AG09319 (cell line): ENCODE data around the gene MAST3.
"Not testable (repeated sequence)": the region's sequence is repeated elsewhere in the genome, so short reads cannot be mapped to it uniquely, and the experiment has no call there.

Experiments
- DNase-seq: peaks from one replicate; pipeline ENCODE4 v3.0.0-alpha.2; 2010; ENCODE audit warnings: low read depth; ENCODE audit errors: extremely low read depth
- CTCF ChIP-seq: IDR thresholded peaks from 2 replicates; pipeline ENCODE4 v1.5.1; 2011; ENCODE audit warnings: low read depth, mild to moderate bottlenecking, inconsistent platforms, low read length, moderate library complexity

MAST3 gene

DNA sequence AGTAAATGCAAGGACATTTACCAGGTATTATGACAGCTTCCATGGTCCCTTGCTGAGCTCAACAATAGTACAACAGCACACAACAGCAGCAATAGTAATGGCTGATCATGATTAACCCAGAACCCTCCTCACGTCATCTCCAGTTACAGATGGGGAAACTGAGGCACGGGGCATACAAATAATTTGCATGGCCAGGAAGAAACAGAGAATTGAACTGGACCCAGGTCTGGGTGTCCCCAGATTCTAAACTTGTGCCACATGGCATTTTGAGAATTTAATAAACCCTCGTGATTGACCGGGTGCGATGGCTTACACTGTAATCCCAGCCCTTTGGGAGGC lies 7.2 kb downstream of the MAST3 start:
- no peak for TF ChIP-seq CTCF
- DNase-seq, result no peak

DNA sequence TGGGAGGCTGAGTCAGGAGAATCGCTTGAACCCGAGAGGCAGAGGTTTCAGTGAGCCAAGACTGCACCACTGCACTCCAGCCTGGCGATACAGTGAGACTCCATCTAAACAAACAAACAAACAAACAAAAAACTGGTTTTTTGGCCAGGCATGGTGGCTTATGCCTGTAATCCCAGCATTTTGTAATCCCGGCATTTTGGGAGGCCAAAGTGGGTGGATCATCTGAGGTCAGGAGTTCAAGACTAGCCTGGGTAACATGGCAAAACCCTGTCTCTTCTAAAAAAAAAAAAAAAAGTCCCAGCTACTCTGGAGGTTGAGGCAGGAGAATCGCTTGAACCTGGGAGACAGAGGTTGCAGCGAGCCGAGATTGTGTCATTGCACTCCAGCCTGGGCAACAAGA lies 7.7 kb downstream of the MAST3 start:
- DNase-seq, result not testable (repeated sequence)

DNA sequence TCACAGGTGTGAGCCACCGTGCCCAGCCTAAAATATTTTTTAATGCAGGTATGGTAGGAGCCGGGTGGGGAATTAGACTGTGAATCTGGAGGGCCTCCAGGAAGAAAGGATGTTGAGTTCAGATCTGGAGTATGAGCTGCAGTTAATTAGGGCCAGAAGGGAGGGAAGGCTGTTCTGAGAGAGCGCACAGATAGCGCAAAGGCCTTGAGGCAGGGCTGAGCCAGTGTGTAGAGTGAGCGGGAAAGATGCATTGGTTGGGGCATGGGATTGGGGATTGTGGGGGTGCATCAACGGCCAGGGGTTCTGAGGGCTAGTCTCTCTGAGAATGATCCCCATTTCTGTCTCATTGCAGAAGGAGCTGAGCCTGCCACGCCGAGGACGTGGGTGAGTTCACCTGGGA lies 9.7 kb downstream of the MAST3 start:
- TF ChIP-seq CTCF, result no peak
- no peak for DNase-seq

DNA sequence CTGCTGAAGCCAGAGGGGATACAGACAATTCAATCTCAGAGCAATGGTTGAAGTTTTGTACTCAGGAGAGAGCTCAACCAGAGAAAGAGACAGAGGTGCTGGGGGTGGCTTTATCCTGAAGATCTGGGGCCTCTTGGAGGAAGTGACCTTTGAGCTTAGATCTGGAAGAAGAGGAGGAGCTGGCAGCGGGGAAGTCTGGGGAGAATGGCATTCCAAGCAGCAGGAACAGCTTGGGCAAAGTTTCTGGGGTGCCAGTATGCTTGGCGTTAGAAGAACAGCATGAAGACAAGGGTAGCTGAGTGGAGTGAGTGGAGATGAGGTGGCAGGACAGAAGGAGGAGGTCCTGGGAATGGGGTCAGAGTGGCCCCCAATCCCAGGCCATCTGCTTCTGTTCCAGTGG lies 11.3 kb downstream of the MAST3 start:
- no peak for TF ChIP-seq CTCF
- DNase-seq, result no peak

GRCh38 chr19:18109341-18109732 lies 11.8 kb downstream of the MAST3 start:
- DNase-seq, result no peak
- no peak for TF ChIP-seq CTCF

GRCh38 chr19:18109733-18110608 lies 12.4 kb downstream of the MAST3 start:
- DNase-seq, result no peak
- no peak for TF ChIP-seq CTCF

GRCh38 chr19:18110609-18111232 lies 13.1 kb downstream of the MAST3 start:
- no peak for DNase-seq
- no peak for TF ChIP-seq CTCF
